CD4-positive, alpha-beta T cell treated with Interleukin-4 for 1 hour (primary cell): Measurements from ENCODE around the gene AQP1.

Experiments used
- DNase-seq, 2 donors: peaks; one replicate each; pipeline ENCODE4 v3.0.0-alpha.2; 2020 to 2022

The AQP1 gene

GRCh38 chr7:30886608-30887011 is 25.0 kb upstream of the AQP1 start:
- no peak for DNase-seq

- DNase-seq, result no peak
Observed at GRCh38 chr7:30887464-30887872, 24.2 kb upstream of the AQP1 start.

GRCh38 chr7:30888747-30889146 is 22.9 kb upstream of the AQP1 start:
- no peak for DNase-seq

GRCh38 chr7:30890226-30890625 is 21.4 kb upstream of the AQP1 start:
- DNase-seq, result no peak

- DNase-seq, result no peak
Observed at GRCh38 chr7:30893357-30893756, 18.3 kb upstream of the AQP1 start.

GRCh38 chr7:30894009-30894408 is 17.6 kb upstream of the AQP1 start:
- DNase-seq, result no peak

GRCh38 chr7:30894866-30895605 is 16.6 kb upstream of the AQP1 start:
- DNase-seq, result no peak

GRCh38 chr7:30896036-30896435 is 15.6 kb upstream of the AQP1 start:
- no peak for DNase-seq

GRCh38 chr7:30896783-30897637 is 14.6 kb upstream of the AQP1 start:
- DNase-seq, result no peak

GRCh38 chr7:30897770-30898169 is 13.9 kb upstream of the AQP1 start:
- no peak for DNase-seq

- no peak for DNase-seq
Observed at GRCh38 chr7:30898411-30898810, 13.2 kb upstream of the AQP1 start.

- no peak for DNase-seq
Observed at GRCh38 chr7:30899066-30899465, 12.6 kb upstream of the AQP1 start.

GRCh38 chr7:30899630-30900029 is 12.0 kb upstream of the AQP1 start:
- DNase-seq, result no peak

- DNase-seq, result no peak
Observed at GRCh38 chr7:30900053-30900452, 11.6 kb upstream of the AQP1 start.

GRCh38 chr7:30900803-30901362 is 10.8 kb upstream of the AQP1 start:
- DNase-seq, result no peak

GRCh38 chr7:30901856-30902255 is 9.8 kb upstream of the AQP1 start:
- no peak for DNase-seq

GRCh38 chr7:30902466-30902865 is 9.2 kb upstream of the AQP1 start:
- no peak for DNase-seq

GRCh38 chr7:30903146-30903545 is 8.5 kb upstream of the AQP1 start:
- DNase-seq, result no peak

GRCh38 chr7:30904561-30904960 is 7.1 kb upstream of the AQP1 start:
- no peak for DNase-seq

- DNase-seq, result no peak
Observed at GRCh38 chr7:30905078-30906012, 6.3 kb upstream of the AQP1 start.

GRCh38 chr7:30906014-30906413 is 5.6 kb upstream of the AQP1 start:
- DNase-seq, result no peak

GRCh38 chr7:30906515-30907240 is 5.0 kb upstream of the AQP1 start:
- DNase-seq, result no peak
